HEK293 (cell line): Measurements from ENCODE around the gene GALNT9.
A peak's percentile ranks its signal among the peaks of the same experiment; 100 is the strongest.

Experiments
- HOXA7 ChIP-seq: sonication (generic); formaldehyde crosslinking; IDR thresholded peaks from 2 replicates; pipeline ENCODE4 v1.8.1; 2022; ENCODE audit warnings: missing genetic modification reagents, borderline replicate concordance
- REPIN1 ChIP-seq: fragments of 450-650 bp; formaldehyde crosslinking; IDR thresholded peaks from 2 replicates; pipeline ENCODE4 v1.5.1; 2017; ENCODE audit warnings: missing biosample characterization, missing genetic modification characterization, low read depth
- ZBTB17 ChIP-seq: fragments of 450-650 bp; formaldehyde crosslinking; IDR thresholded peaks from 2 replicates; pipeline ENCODE4 v1.5.1; 2016; ENCODE audit warnings: missing biosample characterization, missing genetic modification characterization
- ZBTB8A ChIP-seq: fragments of 450-650 bp; formaldehyde crosslinking; IDR thresholded peaks from 2 replicates; pipeline ENCODE4 v1.5.1; 2016; ENCODE audit warnings: missing biosample characterization, missing genetic modification characterization
- ZFP37 ChIP-seq: fragments of 450-650 bp; formaldehyde crosslinking; IDR thresholded peaks from 2 replicates; pipeline ENCODE4 v1.5.1; 2016; ENCODE audit warnings: missing biosample characterization, missing genetic modification characterization
- ZNF112 ChIP-seq: fragments of 450-650 bp; formaldehyde crosslinking; IDR thresholded peaks from 2 replicates; pipeline ENCODE4 v1.5.0; 2017; ENCODE audit warnings: missing biosample characterization, missing genetic modification characterization
- ZNF133 ChIP-seq: fragments of 450-650 bp; formaldehyde crosslinking; IDR thresholded peaks from 2 replicates; pipeline ENCODE4 v1.5.1; 2016; ENCODE audit warnings: missing biosample characterization, missing genetic modification characterization
- ZNF146 ChIP-seq: fragments of 450-650 bp; formaldehyde crosslinking; IDR thresholded peaks from 2 replicates; pipeline ENCODE4 v1.5.1; 2016; ENCODE audit warnings: missing biosample characterization, missing genetic modification characterization
- ZNF155 ChIP-seq: fragments of 450-650 bp; formaldehyde crosslinking; IDR thresholded peaks from 2 replicates; pipeline ENCODE4 v1.5.1; 2016; ENCODE audit warnings: missing biosample characterization, missing genetic modification characterization
- ZNF175 ChIP-seq: fragments of 450-650 bp; formaldehyde crosslinking; IDR thresholded peaks from 2 replicates; pipeline ENCODE4 v1.5.1; 2016; ENCODE audit warnings: missing biosample characterization, missing genetic modification characterization
- ZNF202 ChIP-seq: fragments of 450-650 bp; formaldehyde crosslinking; IDR thresholded peaks from 2 replicates; pipeline ENCODE4 v1.5.1; 2016; ENCODE audit warnings: missing biosample characterization, missing genetic modification characterization, borderline replicate concordance
- ZNF221 ChIP-seq: fragments of 450-650 bp; formaldehyde crosslinking; IDR thresholded peaks from 2 replicates; pipeline ENCODE4 v1.5.1; 2017; ENCODE audit warnings: missing biosample characterization, missing genetic modification characterization, borderline replicate concordance
- ZNF223 ChIP-seq: fragments of 450-650 bp; formaldehyde crosslinking; IDR thresholded peaks from 2 replicates; pipeline ENCODE4 v1.5.1; 2016; ENCODE audit warnings: missing biosample characterization, missing genetic modification characterization
- ZNF239 ChIP-seq: fragments of 450-650 bp; formaldehyde crosslinking; IDR thresholded peaks from 2 replicates; pipeline ENCODE4 v1.5.1; 2016; ENCODE audit warnings: missing biosample characterization, missing genetic modification characterization
- ZNF24 ChIP-seq: fragments of 450-650 bp; formaldehyde crosslinking; IDR thresholded peaks from 2 replicates; pipeline ENCODE4 v1.5.1; 2016; ENCODE audit warnings: missing biosample characterization, missing genetic modification characterization
- ZNF335 ChIP-seq: fragments of 450-650 bp; formaldehyde crosslinking; conservative IDR thresholded peaks from 2 replicates; pipeline ENCODE4 v1.5.1; 2016; ENCODE audit warnings: missing biosample characterization, missing genetic modification characterization
- ZNF394 ChIP-seq: fragments of 450-650 bp; formaldehyde crosslinking; IDR thresholded peaks from 2 replicates; pipeline ENCODE4 v1.5.1; 2016; ENCODE audit warnings: missing biosample characterization, missing genetic modification characterization, mild to moderate bottlenecking, moderate library complexity, borderline replicate concordance
- ZNF514 ChIP-seq: fragments of 450-650 bp; formaldehyde crosslinking; IDR thresholded peaks from 2 replicates; pipeline ENCODE4 v1.5.1; 2016; ENCODE audit warnings: missing biosample characterization, missing genetic modification characterization
- ZNF555 ChIP-seq: fragments of 450-650 bp; formaldehyde crosslinking; conservative IDR thresholded peaks from 2 replicates; pipeline ENCODE4 v1.5.1; 2017; ENCODE audit warnings: missing biosample characterization, mild to moderate bottlenecking, missing genetic modification characterization, inconsistent platforms
- ZNF610 ChIP-seq: fragments of 450-650 bp; formaldehyde crosslinking; IDR thresholded peaks from 2 replicates; pipeline ENCODE4 v1.5.1; 2016; ENCODE audit warnings: missing biosample characterization, missing genetic modification characterization, borderline replicate concordance
- ZNF621 ChIP-seq: fragments of 450-650 bp; formaldehyde crosslinking; IDR thresholded peaks from 2 replicates; pipeline ENCODE4 v1.5.1; 2017; ENCODE audit warnings: missing biosample characterization, missing genetic modification characterization
- ZNF670 ChIP-seq: fragments of 450-650 bp; formaldehyde crosslinking; IDR thresholded peaks from 2 replicates; pipeline ENCODE4 v1.5.1; 2016; ENCODE audit warnings: missing biosample characterization, missing genetic modification characterization, low read depth
- ZNF677 ChIP-seq: fragments of 450-650 bp; IDR thresholded peaks from 2 replicates; pipeline ENCODE4 v1.5.0; 2018; ENCODE audit warnings: missing biosample characterization, mild to moderate bottlenecking, missing genetic modification characterization, moderate library complexity
- ZNF785 ChIP-seq: fragments of 450-650 bp; formaldehyde crosslinking; IDR thresholded peaks from 2 replicates; pipeline ENCODE4 v1.5.1; 2016; ENCODE audit warnings: missing biosample characterization, missing genetic modification characterization
- TF ChIP-seq, protein P1 (sequence below): fragments of 450-650 bp; formaldehyde crosslinking; IDR thresholded peaks from 2 replicates; pipeline ENCODE4 v1.5.1; 2017; ENCODE audit warnings: missing biosample characterization, missing genetic modification characterization
- TF ChIP-seq, protein P2 (sequence below): fragments of 450-650 bp; formaldehyde crosslinking; IDR thresholded peaks from 2 replicates; pipeline ENCODE4 v1.5.0; 2017; ENCODE audit warnings: missing biosample characterization, missing genetic modification characterization, borderline replicate concordance
- TF ChIP-seq, protein P3 (sequence below): fragments of 450-650 bp; formaldehyde crosslinking; IDR thresholded peaks from 2 replicates; pipeline ENCODE4 v1.5.1; 2016; ENCODE audit warnings: missing biosample characterization, missing genetic modification characterization, low read depth
- TF ChIP-seq, protein P4 (sequence below): fragments of 450-650 bp; formaldehyde crosslinking; IDR thresholded peaks from 2 replicates; pipeline ENCODE4 v1.5.1; 2016; ENCODE audit warnings: missing biosample characterization, missing genetic modification characterization
- TF ChIP-seq, protein P5 (sequence below): fragments of 450-650 bp; formaldehyde crosslinking; IDR thresholded peaks from 2 replicates; pipeline ENCODE4 v1.5.1; 2017; ENCODE audit warnings: missing biosample characterization, missing genetic modification characterization
- TF ChIP-seq, protein P6 (sequence below): fragments of 450-650 bp; formaldehyde crosslinking; IDR thresholded peaks from 2 replicates; pipeline ENCODE4 v1.5.1; 2016; ENCODE audit warnings: missing biosample characterization, missing genetic modification characterization

GALNT9 gene

DNA sequence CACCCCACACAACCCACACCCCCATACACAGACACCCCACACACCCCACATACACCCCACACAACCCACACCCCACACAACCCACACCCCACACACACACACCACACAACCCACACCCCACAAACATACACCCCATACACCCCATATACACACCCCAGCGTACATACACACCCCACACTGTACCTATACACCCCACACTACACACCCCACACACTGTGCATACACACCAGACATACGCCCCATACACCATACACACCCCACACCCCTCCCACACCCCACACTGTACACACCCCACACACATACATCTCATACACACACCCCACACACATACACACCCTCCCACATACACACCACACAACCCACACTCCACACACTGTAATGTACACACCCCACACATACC lies 104.9 kb downstream of the GALNT9 start (continued):
- TF ChIP-seq ZNF610 (tag by site-specific recombination), result no peak
- TF ChIP-seq ZNF670 (tag by site-specific recombination), result no peak
- no peak for TF ChIP-seq ZNF155 (tag by site-specific recombination)
- TF ChIP-seq ZNF223, result no peak; the same call in 1 of the 2 replicates
- TF ChIP-seq, protein P1, sequence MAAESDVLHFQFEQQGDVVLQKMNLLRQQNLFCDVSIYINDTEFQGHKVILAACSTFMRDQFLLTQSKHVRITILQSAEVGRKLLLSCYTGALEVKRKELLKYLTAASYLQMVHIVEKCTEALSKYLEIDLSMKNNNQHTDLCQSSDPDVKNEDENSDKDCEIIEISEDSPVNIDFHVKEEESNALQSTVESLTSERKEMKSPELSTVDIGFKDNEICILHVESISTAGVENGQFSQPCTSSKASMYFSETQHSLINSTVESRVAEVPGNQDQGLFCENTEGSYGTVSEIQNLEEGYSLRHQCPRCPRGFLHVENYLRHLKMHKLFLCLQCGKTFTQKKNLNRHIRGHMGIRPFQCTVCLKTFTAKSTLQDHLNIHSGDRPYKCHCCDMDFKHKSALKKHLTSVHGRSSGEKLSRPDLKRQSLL (tag by site-specific recombination), result no peak
- TF ChIP-seq, protein P2, sequence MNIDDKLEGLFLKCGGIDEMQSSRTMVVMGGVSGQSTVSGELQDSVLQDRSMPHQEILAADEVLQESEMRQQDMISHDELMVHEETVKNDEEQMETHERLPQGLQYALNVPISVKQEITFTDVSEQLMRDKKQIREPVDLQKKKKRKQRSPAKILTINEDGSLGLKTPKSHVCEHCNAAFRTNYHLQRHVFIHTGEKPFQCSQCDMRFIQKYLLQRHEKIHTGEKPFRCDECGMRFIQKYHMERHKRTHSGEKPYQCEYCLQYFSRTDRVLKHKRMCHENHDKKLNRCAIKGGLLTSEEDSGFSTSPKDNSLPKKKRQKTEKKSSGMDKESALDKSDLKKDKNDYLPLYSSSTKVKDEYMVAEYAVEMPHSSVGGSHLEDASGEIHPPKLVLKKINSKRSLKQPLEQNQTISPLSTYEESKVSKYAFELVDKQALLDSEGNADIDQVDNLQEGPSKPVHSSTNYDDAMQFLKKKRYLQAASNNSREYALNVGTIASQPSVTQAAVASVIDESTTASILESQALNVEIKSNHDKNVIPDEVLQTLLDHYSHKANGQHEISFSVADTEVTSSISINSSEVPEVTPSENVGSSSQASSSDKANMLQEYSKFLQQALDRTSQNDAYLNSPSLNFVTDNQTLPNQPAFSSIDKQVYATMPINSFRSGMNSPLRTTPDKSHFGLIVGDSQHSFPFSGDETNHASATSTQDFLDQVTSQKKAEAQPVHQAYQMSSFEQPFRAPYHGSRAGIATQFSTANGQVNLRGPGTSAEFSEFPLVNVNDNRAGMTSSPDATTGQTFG (tag by site-specific recombination), result 0 out of 2 replicates have a peak, but pooled peaks have one; percentile 15
- TF ChIP-seq ZNF112 (tag by site-specific recombination), result no peak
- no peak for TF ChIP-seq REPIN1 (tag by site-specific recombination)
- no peak for TF ChIP-seq ZNF24
- TF ChIP-seq ZNF335 (tag by site-specific recombination), result no peak
- TF ChIP-seq ZNF175 (tag by site-specific recombination), result no peak
- no peak for TF ChIP-seq ZFP37 (tag by site-specific recombination)
- TF ChIP-seq, protein P3, sequence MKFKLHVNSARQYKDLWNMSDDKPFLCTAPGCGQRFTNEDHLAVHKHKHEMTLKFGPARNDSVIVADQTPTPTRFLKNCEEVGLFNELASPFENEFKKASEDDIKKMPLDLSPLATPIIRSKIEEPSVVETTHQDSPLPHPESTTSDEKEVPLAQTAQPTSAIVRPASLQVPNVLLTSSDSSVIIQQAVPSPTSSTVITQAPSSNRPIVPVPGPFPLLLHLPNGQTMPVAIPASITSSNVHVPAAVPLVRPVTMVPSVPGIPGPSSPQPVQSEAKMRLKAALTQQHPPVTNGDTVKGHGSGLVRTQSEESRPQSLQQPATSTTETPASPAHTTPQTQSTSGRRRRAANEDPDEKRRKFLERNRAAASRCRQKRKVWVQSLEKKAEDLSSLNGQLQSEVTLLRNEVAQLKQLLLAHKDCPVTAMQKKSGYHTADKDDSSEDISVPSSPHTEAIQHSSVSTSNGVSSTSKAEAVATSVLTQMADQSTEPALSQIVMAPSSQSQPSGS (tag by site-specific recombination), result no peak
- TF ChIP-seq, protein P4, sequence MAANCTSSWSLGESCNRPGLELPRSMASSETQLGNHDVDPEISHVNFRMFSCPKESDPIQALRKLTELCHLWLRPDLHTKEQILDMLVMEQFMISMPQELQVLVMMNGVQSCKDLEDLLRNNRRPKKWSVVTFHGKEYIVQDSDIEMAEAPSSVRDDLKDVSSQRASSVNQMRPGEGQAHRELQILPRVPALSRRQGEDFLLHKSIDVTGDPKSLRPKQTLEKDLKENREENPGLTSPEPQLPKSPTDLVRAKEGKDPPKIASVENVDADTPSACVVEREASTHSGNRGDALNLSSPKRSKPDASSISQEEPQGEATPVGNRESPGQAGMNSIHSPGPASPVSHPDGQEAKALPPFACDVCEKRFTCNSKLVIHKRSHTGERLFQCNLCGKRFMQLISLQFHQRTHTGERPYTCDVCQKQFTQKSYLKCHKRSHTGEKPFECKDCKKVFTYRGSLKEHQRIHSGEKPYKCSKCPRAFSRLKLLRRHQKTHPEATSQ (tag by site-specific recombination), result no peak
- TF ChIP-seq HOXA7 (CRISPR knock-in tag), result no peak
- no peak for TF ChIP-seq ZBTB17 (tag by site-specific recombination)
- TF ChIP-seq ZNF394 (tag by site-specific recombination), result no peak
- no peak for TF ChIP-seq ZNF202 (tag by site-specific recombination)
- TF ChIP-seq, protein P5, sequence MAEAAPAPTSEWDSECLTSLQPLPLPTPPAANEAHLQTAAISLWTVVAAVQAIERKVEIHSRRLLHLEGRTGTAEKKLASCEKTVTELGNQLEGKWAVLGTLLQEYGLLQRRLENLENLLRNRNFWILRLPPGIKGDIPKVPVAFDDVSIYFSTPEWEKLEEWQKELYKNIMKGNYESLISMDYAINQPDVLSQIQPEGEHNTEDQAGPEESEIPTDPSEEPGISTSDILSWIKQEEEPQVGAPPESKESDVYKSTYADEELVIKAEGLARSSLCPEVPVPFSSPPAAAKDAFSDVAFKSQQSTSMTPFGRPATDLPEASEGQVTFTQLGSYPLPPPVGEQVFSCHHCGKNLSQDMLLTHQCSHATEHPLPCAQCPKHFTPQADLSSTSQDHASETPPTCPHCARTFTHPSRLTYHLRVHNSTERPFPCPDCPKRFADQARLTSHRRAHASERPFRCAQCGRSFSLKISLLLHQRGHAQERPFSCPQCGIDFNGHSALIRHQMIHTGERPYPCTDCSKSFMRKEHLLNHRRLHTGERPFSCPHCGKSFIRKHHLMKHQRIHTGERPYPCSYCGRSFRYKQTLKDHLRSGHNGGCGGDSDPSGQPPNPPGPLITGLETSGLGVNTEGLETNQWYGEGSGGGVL (tag by site-specific recombination), result no peak
- TF ChIP-seq ZNF677 (tag by site-specific recombination), result no peak
- no peak for TF ChIP-seq ZNF133 (tag by site-specific recombination)
- TF ChIP-seq ZNF785 (tag by site-specific recombination), result 0 out of 2 replicates have a peak, but pooled peaks have one; percentile 34
- no peak for TF ChIP-seq ZNF221
- 0 out of 2 replicates have a peak, but pooled peaks have one; percentile 5 for TF ChIP-seq ZNF239 (tag by site-specific recombination)
- TF ChIP-seq ZNF146 (tag by site-specific recombination), result no peak
- no peak for TF ChIP-seq ZNF555 (tag by site-specific recombination)
- no peak for TF ChIP-seq ZBTB8A (tag by site-specific recombination)
- TF ChIP-seq, protein P6, sequence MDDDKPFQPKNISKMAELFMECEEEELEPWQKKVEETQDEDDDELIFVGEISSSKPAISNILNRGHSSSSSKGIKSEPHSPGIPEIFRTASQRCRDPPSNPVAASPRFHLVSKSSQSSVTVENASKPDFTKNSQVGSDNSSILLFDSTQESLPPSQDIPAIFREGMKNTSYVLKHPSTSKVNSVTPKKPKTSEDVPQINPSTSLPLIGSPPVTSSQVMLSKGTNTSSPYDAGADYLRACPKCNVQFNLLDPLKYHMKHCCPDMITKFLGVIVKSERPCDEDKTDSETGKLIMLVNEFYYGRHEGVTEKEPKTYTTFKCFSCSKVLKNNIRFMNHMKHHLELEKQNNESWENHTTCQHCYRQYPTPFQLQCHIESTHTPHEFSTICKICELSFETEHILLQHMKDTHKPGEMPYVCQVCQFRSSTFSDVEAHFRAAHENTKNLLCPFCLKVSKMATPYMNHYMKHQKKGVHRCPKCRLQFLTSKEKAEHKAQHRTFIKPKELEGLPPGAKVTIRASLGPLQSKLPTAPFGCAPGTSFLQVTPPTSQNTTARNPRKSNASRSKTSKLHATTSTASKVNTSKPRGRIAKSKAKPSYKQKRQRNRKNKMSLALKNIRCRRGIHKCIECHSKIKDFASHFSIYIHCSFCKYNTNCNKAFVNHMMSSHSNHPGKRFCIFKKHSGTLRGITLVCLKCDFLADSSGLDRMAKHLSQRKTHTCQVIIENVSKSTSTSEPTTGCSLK, result no peak
- no peak for TF ChIP-seq ZNF514 (tag by site-specific recombination)
- TF ChIP-seq ZNF621 (tag by site-specific recombination), result no peak
